Adrenal gland (tissue), 12 donors: ENCODE results near the gene MYH6. TPM values are rescaled to one million over a fixed set of nuclear protein-coding genes. Genes with fewer than 3 reads are reported as not detected.

ENCODE experiments used
- DNase-seq, 7 donors: peaks; one replicate each; pipeline ENCODE4 v3.0.0-alpha.2; 2019 to 2020
- H3K27ac ChIP-seq, 5 donors: fragments of 200-600 bp; sonication (generic) in 4 of 5; 1 replicate in 3 of 5; 2 replicates in 2 of 5; pipeline versions ENCODE4 v1.5.1 to v1.8.0; 2016 to 2020; ENCODE audit warnings: mild to moderate bottlenecking in 1 of 5
- H3K27me3 ChIP-seq: fragments of 200-600 bp; 2 replicates; pipeline ENCODE4 v1.8.0; 2021
- H3K36me3 ChIP-seq, 2 donors: fragments of 200-600 bp; replicated peaks in 1 of 2; 1 replicate in 1 of 2; 2 replicates in 1 of 2; pipeline versions ENCODE4 v1.5.1 to v1.8.0; 2018 to 2022
- H3K4me1 ChIP-seq, 2 donors: fragments of 200-600 bp; replicated peaks in 1 of 2; 1 replicate in 1 of 2; 2 replicates in 1 of 2; pipeline versions ENCODE4 v1.5.1 to v1.8.0; 2018 to 2021
- H3K4me3 ChIP-seq, 4 donors: fragments of 200-600 bp; sonication (generic) in 3 of 4; one replicate each; pipeline ENCODE4 v1.5.1; 2016 to 2018
- H3K9me3 ChIP-seq, 3 donors: fragments of 200-600 bp; sonication (generic) in 1 of 3; replicated peaks in 1 of 3; 1 replicate in 2 of 3; 2 replicates in 1 of 3; pipeline versions ENCODE4 v1.5.1 to v1.8.0; 2016 to 2021
- CTCF ChIP-seq, 6 experiments: fragments of 450-650 bp in 4 of 6; fragments of 200-600 bp in 2 of 6; sonication (generic) in 1 of 6; IDR thresholded peaks; 1 replicate in 5 of 6; 2 replicates in 1 of 6; pipeline versions ENCODE4 v1.5.1 to v1.8.0; 2016 to 2021; ENCODE audit warnings: antibody characterized with exemption in 6 of 6, mild to moderate bottlenecking in 2 of 6, moderate library complexity in 1 of 6
- POLR2A ChIP-seq, 2 donors: fragments of 450-650 bp; IDR thresholded peaks; one replicate each; pipeline ENCODE4 v1.6.1; 2017; ENCODE audit warnings: antibody characterized with exemption in 2 of 2, mild to moderate bottlenecking in 2 of 2, moderate library complexity in 1 of 2
- WGBS, 4 donors: extraction: QIAGEN DNeasy Blood & Tissue Kit in 2 of 4; methylation state at CpG; one replicate each; pipeline versions ENCODE4 v1.1.5 to v1.1.7; 2013 to 2017; 5-methylcytosine and 5-hydroxymethylcytosine counted together
- intact Hi-C, 2 donors: fragments of 100-400 bp; cut with DNase I; formaldehyde crosslinking; loops; one replicate each; pipeline versions ENCODE4 v1.14.1 to v1.15.0; 2022 to 2023
- polyA plus RNA-seq, 3 donors: library from polyadenylated mRNA; stranded (reverse); fragments of 200-250 nt in 2 of 3; fragments of 350-450 nt in 1 of 3; fragmentation: Illumina TruSeq in 1 of 3; extraction: RNeasy Lipid Tissue Mini Kit (QIAGEN cat#74804) in 1 of 3; gene quantifications; one replicate each; pipeline ENCODE4 v1.2.3, GENCODE V29; 2013 to 2014
- total RNA-seq, 9 donors: library from RNA; depleted of rRNA in 4 of 9; stranded (reverse); fragments of >200 nt in 4 of 9; fragments of 120-200 nt in 1 of 9; fragmentation: NEBNext Ultra II Directional in 1 of 9; extraction: Animal tissue kit (Norgen Biotek cat#: 25700) in 1 of 9; gene quantifications; one replicate each; pipeline versions ENCODE4 v1.1.0 to v1.2.4, GENCODE V29; 2013 to 2023
- donor health status: healthy with polysubstance abuse.
- donor health status: Bipolar disorder and iron deficiency.
- donor health status: DM: yes; HTN: yes; CAD: no.
- donor health status: DM: no; HTN: no; CAD: no.
- donor health status: DM: no; HTN: no; CAD: no.
- donor health status: DM: yes; HTN: yes; CAD: no.

Gene MYH6
- total and polyA plus RNA-seq, 12 donors, result under 0.01 to 5.2 (median 0.27) TPM; not detected in 5

DNA sequence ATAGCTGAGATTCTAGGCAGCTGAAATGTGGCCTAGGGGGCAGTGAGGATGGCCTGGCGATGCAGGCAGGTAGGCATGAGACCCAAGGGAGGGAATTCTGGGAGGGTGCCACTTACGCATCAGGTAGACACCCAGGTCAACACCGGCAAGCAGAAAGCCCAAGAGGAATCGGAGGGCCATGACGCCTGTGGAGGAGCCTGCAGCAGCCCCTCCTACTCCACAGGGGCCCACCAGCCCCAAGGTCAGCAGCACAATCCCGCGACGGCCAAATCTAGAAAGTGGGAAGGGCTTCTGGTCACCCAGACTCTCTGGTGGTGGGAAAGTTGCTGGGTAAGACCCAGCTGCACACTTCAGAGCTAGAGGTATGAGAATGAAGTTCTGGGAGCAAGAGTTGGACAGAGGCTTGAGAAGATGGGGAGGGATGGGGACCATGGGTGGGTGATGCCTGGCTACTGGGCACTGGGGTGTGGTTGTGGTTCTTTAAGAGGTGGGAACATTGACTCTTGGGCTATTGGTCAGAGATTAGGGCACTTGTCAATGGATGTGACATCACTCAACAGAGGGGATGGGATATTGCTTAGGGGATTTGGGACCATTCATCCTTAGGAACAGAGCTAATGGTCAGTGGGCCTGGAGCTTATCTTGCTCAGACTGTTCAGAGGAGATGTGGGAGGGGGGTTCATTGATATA is 58.8 kb downstream of the MYH6 start:
- 81 to 90% (median 83%) methylated on average over 6 to 8 of the region's 8 CpGs for WGBS, 4 donors
- Histone ChIP-seq H3K27ac (no peak overlapping the region), H3K9me3 (no peaks in the 10 kb centered on the region), H3K36me3 (no peaks in the 10 kb centered on the region), H3K4me1 (peaks cover 5 to 14% of the 10 kb centered on the region in 2 donors), H3K27me3 (peaks cover 7% of the 10 kb centered on the region), H3K4me3 (no peak overlapping the region)
- TF ChIP-seq POLR2A (IDR thresholded peaks at IDR 0.05) (no peak), CTCF (IDR thresholded peaks at IDR 0.05) (no peak)
- intact Hi-C loops, result loop anchor here in 1 of 2 donors (10.0 kb wide), 1 partner anchor 116 kb away; the partner anchor contains the start of gene NGDN
- DNase-seq, result peak in 1 of 7 donors; percentile 43

DNA sequence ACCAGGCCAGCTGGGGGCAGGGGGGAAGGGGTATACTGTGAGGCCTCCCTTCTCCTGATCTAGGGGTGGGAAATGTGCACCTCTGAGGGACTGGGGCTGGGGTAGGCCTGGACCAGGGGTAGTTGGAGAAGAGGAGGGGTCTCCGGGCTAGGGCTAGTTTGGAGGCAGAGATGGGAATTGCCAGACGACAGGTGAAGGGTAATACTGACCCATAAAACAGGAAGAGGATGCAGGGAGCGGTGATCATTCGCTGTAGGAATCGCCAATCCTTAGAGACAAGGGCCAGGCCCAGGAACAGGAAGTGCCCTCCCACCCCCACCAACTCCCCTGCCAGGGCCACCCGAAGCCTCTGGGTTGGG is 59.8 kb downstream of the MYH6 start:
- H3K4me3 ChIP-seq, result no peak overlapping the region
- no peak overlapping the region for H3K27ac ChIP-seq
- H3K9me3 ChIP-seq, result no peaks in the 10 kb centered on the region
- peaks cover 5 to 14% of the 10 kb centered on the region in 2 donors for H3K4me1 ChIP-seq
- intact Hi-C loops, result loop anchor here in 1 of 2 donors (10.0 kb wide), 1 partner anchor 117 kb away; the partner anchor contains the start of gene NGDN
- peaks cover 7% of the 10 kb centered on the region for H3K27me3 ChIP-seq
- peak in 1 of 7 donors; percentile 39 for DNase-seq
- no peak for TF ChIP-seq POLR2A (IDR thresholded peaks at IDR 0.05)
- TF ChIP-seq CTCF (IDR thresholded peaks at IDR 0.05), result no peak
- 85 to 90% (median 89%) methylated on average over 6 of the region's 6 CpGs for WGBS, 4 donors
- no peaks in the 10 kb centered on the region for H3K36me3 ChIP-seq

- no peak for TF ChIP-seq POLR2A (IDR thresholded peaks at IDR 0.05)
- no peak for TF ChIP-seq CTCF (IDR thresholded peaks at IDR 0.05)
- no peak overlapping the region for H3K27ac ChIP-seq
- peak in 1 of 7 donors; percentile 42 for DNase-seq
- no peaks in the 10 kb centered on the region for H3K9me3 ChIP-seq
- peaks cover 5 to 11% of the 10 kb centered on the region in 2 donors for H3K4me1 ChIP-seq
- WGBS, 4 donors, result 93 to 97% (median 95%) methylated on average over 17 to 19 of the region's 19 CpGs
- H3K4me3 ChIP-seq, result no peak overlapping the region
- no peaks in the 10 kb centered on the region for H3K36me3 ChIP-seq
- intact Hi-C loops, result loop anchor here in 1 of 2 donors (10.0 kb wide), 1 partner anchor 117 kb away; the partner anchor contains the start of gene NGDN
- H3K27me3 ChIP-seq, result peaks cover 7% of the 10 kb centered on the region
Observed at GRCh38 chr14:23347406-23348296, 60.4 kb downstream of the MYH6 start.
